GM19467 (cell line): ENCODE results near the gene NKX2-4.

Experiments
- ATAC-seq: cut with Tn5 transposase; IDR thresholded peaks from one replicate; pipeline ENCODE4 v1.9.1; 2021; ENCODE audit warnings: mild to moderate bottlenecking, moderate library complexity; ENCODE audit not compliant: unreplicated experiment

NKX2-4 gene

GRCh38 chr20:21364413-21364812, 32.9 kb downstream of the NKX2-4 start:
- no peak for ATAC-seq

GRCh38 chr20:21361266-21361665, 36.1 kb downstream of the NKX2-4 start:
- no peak for ATAC-seq

GRCh38 chr20:21360705-21361104, 36.6 kb downstream of the NKX2-4 start:
- no peak for ATAC-seq

- no peak for ATAC-seq
Observed at GRCh38 chr20:21358737-21359136, 38.6 kb downstream of the NKX2-4 start.

- ATAC-seq: no peak
Observed at GRCh38 chr20:21357844-21358243, 39.5 kb downstream of the NKX2-4 start.

- ATAC-seq: no peak
Observed at GRCh38 chr20:21356386-21356785, 40.9 kb downstream of the NKX2-4 start.

GRCh38 chr20:21355981-21356380, 41.3 kb downstream of the NKX2-4 start:
- ATAC-seq: no peak

- ATAC-seq: no peak
Observed at GRCh38 chr20:21353236-21353635, 44.1 kb downstream of the NKX2-4 start.

GRCh38 chr20:21352703-21353102, 44.6 kb downstream of the NKX2-4 start:
- no peak for ATAC-seq
